ENCODE results near the gene TMEM9B. TPM values are rescaled to one million over a fixed set of nuclear protein-coding genes. Genes with fewer than 3 reads are reported as not detected.

The TMEM9B gene
- polyA plus RNA-seq, 1 of the 3 experiments (the other 2 are of a cell fraction): 21.8 TPM

DNA sequence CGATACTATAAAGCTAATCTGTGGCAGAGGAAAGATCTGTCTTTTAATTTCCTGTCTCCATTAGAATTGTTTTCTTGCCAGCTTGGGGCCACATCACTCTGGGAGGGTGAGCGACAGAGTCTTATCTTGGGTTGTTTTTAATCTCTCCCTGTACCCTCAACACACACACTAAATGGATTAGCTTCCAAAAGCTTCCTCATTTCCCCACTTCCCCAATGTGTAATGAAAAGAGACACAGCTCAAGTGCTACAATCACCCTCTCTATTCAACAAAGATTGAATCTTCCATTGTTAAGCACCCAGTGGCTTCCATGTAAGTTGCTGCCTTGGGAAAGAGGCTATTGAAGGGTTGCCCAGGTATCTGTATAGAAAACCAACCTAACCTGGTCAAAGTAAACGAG lies 15.4 kb downstream of the TMEM9B start:
- ChIA-PET CTCF (interaction anchor here (0.7 to 3.0 kb wide), 4 partner anchors 11 to 168 kb away, joined by 3 to 17 read pairs (median 3); no protein-coding TSS in a partner anchor), POLR2A (no interaction called here)
- Histone ChIP-seq H3K9ac (no peak overlapping the region), H3K27ac (ENCODE audit: low read depth in 2 of 2, low read length in 1 of 2) (no peak overlapping the region; a peak in 1 of 4 replicates), H3K4me1 (ENCODE audit: control insufficient read depth in 1 of 2, insufficient read depth in 2 of 2, low read depth in 1 of 2, low read length in 1 of 2) (no peaks in the 10 kb centered on the region), H3K9me2 (no peaks in the 10 kb centered on the region), H2AFZ (ENCODE audit: low read depth) (no peak overlapping the region), H3K36me3 (replicated peaks in 1 of 2; ENCODE audit: control insufficient read depth in 1 of 2, insufficient read depth in 2 of 2, low read length in 1 of 2) (peaks cover 34 to 53% of the 10 kb centered on the region in 2 experiments), H3K4me3 (ENCODE audit: low read depth in 2 of 2, low read length in 1 of 2) (no peak overlapping the region), H3K4me2 (no peak overlapping the region), H3K79me2 (ENCODE audit: insufficient read depth) (no peaks in the 10 kb centered on the region), H3K27me3 (ENCODE audit: insufficient read depth) (no peaks in the 10 kb centered on the region), H4K20me1 (ENCODE audit: insufficient read depth) (no peaks in the 10 kb centered on the region), H3K9me3 (no peaks in the 10 kb centered on the region), H3F3A (replicated peaks; ENCODE audit: insufficient read depth) (no peaks in the 10 kb centered on the region)
- TF ChIP-seq GATA2 (CRISPR knock-in tag; IDR thresholded peaks at IDR 0.05): no peak
- 91% methylated on average over 3 of the region's 3 CpGs for WGBS (ENCODE audit: low lambda C conversion rate)
- DNase-seq: no peak

DNA sequence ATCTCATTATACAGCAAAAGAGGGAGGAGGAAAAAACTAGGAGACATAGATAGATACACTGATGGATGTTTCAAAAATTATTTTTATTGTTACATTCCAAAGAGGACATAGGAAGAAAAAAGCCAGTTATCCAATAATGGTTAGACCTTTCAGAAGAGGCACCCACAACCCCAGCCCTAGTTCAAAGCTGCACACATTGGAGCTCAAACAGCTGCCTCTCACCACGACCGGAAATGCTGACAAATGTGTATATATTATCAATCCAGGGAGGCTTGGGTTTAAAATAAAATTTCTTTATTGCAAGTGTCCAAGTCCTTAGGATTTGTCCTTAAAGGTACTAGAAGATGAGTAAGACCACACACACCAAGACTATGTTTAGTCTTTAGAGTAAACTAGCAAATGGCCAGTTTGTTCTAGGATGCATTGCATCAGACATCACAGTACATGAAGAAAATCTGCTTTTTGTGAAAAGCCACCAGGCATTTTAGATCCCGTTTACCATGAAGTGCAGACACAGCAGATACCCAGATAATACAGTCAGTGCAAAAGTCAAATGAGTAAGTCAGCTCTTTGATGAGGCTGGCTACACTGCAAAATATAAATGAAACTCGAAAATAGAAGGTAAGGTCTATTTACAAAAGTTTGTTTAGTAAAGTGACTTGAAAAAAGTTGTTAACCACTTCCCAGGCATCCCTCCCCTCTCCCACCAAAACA lies 16.9 kb downstream of the TMEM9B start:
- ChIA-PET POLR2A (no interaction called here), CTCF (interaction anchor here (1.2 kb wide), 2 partner anchors 12 to 32 kb away, joined by 4 to 7 read pairs; no protein-coding TSS in a partner anchor)
- H3K27ac ChIP-seq (ENCODE audit: low read depth in 2 of 2, low read length in 1 of 2): no peak overlapping the region

More for the DNA sequence above, 16.9 kb downstream of the TMEM9B start:
- H3K9me3 ChIP-seq: no peaks in the 10 kb centered on the region
- no peak for DNase-seq
- no peaks in the 10 kb centered on the region; a peak in 1 of 4 replicates for H3K4me1 ChIP-seq (ENCODE audit: control insufficient read depth in 1 of 2, insufficient read depth in 2 of 2, low read depth in 1 of 2, low read length in 1 of 2)
- H2AFZ ChIP-seq (ENCODE audit: low read depth): no peak overlapping the region
- 85% methylated on average over 4 of the region's 4 CpGs for WGBS (ENCODE audit: low lambda C conversion rate)
- H4K20me1 ChIP-seq (ENCODE audit: insufficient read depth): no peaks in the 10 kb centered on the region
- peaks cover 29 to 39% of the 10 kb centered on the region in 2 experiments for H3K36me3 ChIP-seq (replicated peaks in 1 of 2; ENCODE audit: control insufficient read depth in 1 of 2, insufficient read depth in 2 of 2, low read length in 1 of 2)
- TF ChIP-seq NFIC (IDR thresholded peaks at IDR 0.05; ENCODE audit: borderline replicate concordance): no peak
- TF ChIP-seq, protein P1, sequence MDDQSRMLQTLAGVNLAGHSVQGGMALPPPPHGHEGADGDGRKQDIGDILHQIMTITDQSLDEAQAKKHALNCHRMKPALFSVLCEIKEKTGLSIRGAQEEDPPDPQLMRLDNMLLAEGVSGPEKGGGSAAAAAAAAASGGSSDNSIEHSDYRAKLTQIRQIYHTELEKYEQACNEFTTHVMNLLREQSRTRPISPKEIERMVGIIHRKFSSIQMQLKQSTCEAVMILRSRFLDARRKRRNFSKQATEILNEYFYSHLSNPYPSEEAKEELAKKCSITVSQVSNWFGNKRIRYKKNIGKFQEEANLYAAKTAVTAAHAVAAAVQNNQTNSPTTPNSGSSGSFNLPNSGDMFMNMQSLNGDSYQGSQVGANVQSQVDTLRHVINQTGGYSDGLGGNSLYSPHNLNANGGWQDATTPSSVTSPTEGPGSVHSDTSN (IDR thresholded peaks at IDR 0.05): no peak
- no peak for TF ChIP-seq MXI1 (IDR thresholded peaks at IDR 0.05; ENCODE audit: low read depth, low read length)
- TF ChIP-seq EP300 (IDR thresholded peaks at IDR 0.05; ENCODE audit: borderline replicate concordance in 1 of 2, low read depth in 1 of 2, low read length in 1 of 2): no peak
- no peak for TF ChIP-seq RAD21 (IDR thresholded peaks at IDR 0.05; ENCODE audit: low read length)
- TF ChIP-seq TEAD4 (IDR thresholded peaks at IDR 0.05; ENCODE audit: borderline replicate concordance, insufficient read depth): no peak
- no peak for TF ChIP-seq POLR2AphosphoS5 (IDR thresholded peaks at IDR 0.05; ENCODE audit: low read depth, low read length)
- no peak for TF ChIP-seq SMC3 (IDR thresholded peaks at IDR 0.05; ENCODE audit: low read depth, low read length)
- no peak for TF ChIP-seq CHD2 (IDR thresholded peaks at IDR 0.05; ENCODE audit: low read length, partially characterized antibody)
- TF ChIP-seq, protein P2, sequence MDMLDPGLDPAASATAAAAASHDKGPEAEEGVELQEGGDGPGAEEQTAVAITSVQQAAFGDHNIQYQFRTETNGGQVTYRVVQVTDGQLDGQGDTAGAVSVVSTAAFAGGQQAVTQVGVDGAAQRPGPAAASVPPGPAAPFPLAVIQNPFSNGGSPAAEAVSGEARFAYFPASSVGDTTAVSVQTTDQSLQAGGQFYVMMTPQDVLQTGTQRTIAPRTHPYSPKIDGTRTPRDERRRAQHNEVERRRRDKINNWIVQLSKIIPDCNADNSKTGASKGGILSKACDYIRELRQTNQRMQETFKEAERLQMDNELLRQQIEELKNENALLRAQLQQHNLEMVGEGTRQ (IDR thresholded peaks at IDR 0.05; ENCODE audit: borderline replicate concordance, low read depth, low read length): no peak
- TF ChIP-seq RXRA (IDR thresholded peaks at IDR 0.05; ENCODE audit: borderline replicate concordance, low read depth): no peak
- TF ChIP-seq FOXM1 (IDR thresholded peaks at IDR 0.05; ENCODE audit: low read depth): no peak
- TF ChIP-seq, protein P3, sequence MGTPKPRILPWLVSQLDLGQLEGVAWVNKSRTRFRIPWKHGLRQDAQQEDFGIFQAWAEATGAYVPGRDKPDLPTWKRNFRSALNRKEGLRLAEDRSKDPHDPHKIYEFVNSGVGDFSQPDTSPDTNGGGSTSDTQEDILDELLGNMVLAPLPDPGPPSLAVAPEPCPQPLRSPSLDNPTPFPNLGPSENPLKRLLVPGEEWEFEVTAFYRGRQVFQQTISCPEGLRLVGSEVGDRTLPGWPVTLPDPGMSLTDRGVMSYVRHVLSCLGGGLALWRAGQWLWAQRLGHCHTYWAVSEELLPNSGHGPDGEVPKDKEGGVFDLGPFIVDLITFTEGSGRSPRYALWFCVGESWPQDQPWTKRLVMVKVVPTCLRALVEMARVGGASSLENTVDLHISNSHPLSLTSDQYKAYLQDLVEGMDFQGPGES (IDR thresholded peaks at IDR 0.05; ENCODE audit: low read depth, low read length): no peak
- TF ChIP-seq ELF1 (IDR thresholded peaks at IDR 0.05): no peak
- H3K4me3 ChIP-seq (ENCODE audit: low read depth in 2 of 2, low read length in 1 of 2): no peak overlapping the region
- H3K9ac ChIP-seq: no peak overlapping the region
- H3K9me2 ChIP-seq: no peaks in the 10 kb centered on the region
- no peaks in the 10 kb centered on the region for H3K27me3 ChIP-seq (ENCODE audit: insufficient read depth)
- H3F3A ChIP-seq (replicated peaks; ENCODE audit: insufficient read depth): no peaks in the 10 kb centered on the region
- no peaks in the 10 kb centered on the region for H3K79me2 ChIP-seq (ENCODE audit: insufficient read depth)
- no peak overlapping the region for H3K4me2 ChIP-seq
